HG02610 (cell line): ENCODE measurements around the gene C6orf141.

Source experiments
- ATAC-seq: cut with Tn5 transposase; IDR thresholded peaks from one replicate; pipeline ENCODE4 v1.9.1; 2021; ENCODE audit warnings: mild to moderate bottlenecking, moderate library complexity; ENCODE audit not compliant: unreplicated experiment

Gene C6orf141

DNA sequence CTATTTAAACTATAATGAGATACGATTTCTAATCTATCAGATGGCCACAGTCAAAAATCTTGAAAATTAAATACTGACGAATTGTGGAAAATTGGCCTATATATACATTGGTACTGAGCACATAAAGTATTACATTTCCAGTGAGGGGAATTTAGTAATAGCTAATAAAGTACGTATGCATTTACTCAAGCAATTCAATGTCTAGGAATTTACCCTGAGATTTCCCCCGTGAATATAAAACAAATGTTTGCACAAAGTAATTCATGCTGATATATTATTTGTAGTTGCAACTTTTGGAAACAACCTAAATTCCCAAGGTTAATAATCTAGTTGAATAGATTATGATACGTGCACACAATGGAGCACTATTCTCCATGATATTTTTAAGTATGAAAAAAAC is 14.7 kb upstream of the C6orf141 start:
- ATAC-seq: no peak

DNA sequence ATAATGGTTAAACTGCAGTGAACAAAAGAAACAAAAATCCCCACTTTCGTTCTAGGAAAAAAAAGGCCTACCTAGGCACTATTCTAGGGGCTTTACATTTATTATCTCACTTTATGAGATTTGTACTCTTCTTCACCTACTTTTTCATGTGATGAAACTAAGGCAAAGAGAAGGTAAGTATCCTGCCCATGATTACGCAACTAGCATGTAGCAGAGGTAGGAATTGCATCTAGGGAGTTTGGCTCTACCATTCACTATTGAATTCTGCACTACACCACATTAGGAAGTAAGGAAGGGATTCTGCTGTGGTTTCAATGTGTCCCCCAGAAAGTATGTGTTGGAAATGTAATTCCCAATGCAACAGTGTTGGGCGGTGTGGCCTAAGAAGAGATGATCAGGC is 11.4 kb upstream of the C6orf141 start:
- ATAC-seq: no peak

DNA sequence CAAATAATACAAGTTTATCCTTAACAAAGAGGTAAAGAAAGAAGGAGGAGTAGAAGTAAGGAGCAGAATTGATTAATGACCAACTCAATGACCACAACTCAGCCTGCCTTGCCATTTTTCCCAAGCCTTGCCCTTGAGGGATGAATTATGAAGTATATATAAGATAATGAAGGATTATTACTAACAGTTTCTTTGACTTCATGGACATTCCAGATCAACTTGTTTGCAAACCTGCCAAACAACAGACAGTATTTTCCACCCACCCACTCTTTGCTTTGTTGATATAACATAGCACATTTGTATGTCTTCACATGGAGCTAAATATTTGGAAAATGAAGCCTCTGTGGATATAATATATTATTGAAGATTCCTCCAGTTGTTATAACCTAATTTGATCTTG is 9.9 kb upstream of the C6orf141 start:
- no peak for ATAC-seq

DNA sequence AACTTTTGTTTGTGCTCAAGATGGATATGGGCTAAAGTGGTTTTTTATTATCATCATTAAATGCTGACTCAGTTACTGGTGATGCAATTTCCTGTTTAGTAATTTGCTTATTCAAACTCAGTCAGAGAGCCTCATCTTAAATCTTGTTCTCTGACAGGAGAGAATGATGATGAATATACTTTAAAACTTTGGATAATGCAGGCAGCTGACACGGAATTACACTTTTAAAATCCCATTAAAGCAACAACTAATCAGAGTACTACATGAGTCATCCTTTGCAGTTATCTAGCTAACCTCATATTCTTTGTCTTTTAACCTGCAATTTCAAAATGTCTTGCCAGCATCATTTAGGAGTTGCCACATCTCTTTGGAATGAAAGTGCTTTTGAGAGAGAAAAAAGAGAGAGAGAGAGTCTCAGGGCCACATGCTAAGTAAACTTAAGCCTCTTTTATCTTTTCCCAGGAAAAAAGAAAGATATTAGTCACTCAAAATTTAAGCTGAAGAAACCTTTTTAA is 9.2 kb upstream of the C6orf141 start:
- ATAC-seq: no peak

DNA sequence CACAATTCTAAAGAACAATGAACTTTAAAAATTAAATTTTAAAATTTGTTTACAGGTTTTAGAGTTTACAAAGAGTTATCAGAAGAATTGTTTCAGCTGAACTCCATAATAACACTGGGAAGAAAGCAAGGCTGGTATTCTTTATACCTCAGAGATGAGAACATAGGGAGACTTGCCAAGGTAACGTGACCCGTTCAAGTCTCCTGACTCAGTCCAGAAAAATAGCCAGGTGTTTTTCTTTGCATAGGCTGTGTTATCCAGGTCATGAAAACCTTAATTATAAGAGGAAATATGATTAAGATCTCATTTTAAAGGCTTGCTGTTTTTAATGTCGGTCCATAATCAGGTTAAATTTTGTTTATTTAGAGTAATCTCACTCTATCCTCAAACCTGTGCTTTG is 8.5 kb upstream of the C6orf141 start:
- ATAC-seq: no peak

DNA sequence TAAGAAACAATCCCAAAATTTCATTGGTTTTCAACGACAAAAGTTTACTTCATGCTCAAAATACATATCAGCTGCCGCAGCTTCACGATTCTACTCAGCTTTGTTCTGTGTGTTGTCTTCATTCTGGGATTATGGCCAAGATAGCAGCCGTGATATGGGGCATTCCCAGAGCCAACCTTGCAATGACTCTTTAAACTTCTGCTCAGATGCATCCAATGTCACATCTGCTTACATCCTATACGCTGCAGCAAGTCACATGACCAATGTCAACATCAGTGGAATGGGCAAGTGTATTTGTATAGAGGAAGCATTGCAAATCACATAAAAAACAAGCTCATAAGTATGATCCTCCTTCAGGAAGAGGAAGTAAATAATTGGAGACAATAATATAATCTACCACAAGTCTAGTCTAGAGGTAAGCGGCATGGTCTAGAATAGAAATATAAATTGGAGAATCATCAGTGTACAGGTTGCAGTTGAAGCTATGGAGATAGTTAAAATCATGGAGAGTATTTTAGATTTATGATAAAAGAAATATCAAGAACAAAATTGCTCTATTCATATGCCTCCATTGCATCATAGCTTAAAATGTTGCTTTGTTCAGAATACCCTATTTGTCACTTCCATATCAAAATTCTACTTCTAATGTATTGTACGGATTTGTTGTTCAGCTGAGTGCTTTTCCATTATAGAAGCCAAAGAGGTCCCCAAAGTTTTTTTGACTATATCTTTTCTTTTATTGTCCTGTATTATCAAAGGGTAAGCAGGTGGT is 7.2 kb upstream of the C6orf141 start:
- no peak for ATAC-seq

DNA sequence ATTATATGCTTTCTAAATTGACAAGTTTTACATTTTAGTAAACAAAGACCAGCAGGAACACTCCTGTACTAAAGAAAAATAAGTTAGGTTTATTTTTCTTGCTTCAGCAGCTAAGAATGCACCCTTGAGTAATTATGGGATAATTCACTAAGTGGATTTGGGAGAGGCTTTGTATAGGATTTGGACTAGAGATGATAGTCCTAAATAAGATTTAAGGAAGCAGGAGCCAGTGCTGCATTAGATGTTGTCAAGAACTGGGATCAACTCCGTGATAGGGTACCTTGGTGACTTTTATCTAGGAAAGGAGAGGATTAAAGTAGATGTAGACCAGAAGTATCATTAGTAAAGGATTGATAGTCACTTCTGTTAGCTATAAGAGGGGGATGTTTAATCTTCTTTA is 4.1 kb upstream of the C6orf141 start:
- no peak for ATAC-seq

DNA sequence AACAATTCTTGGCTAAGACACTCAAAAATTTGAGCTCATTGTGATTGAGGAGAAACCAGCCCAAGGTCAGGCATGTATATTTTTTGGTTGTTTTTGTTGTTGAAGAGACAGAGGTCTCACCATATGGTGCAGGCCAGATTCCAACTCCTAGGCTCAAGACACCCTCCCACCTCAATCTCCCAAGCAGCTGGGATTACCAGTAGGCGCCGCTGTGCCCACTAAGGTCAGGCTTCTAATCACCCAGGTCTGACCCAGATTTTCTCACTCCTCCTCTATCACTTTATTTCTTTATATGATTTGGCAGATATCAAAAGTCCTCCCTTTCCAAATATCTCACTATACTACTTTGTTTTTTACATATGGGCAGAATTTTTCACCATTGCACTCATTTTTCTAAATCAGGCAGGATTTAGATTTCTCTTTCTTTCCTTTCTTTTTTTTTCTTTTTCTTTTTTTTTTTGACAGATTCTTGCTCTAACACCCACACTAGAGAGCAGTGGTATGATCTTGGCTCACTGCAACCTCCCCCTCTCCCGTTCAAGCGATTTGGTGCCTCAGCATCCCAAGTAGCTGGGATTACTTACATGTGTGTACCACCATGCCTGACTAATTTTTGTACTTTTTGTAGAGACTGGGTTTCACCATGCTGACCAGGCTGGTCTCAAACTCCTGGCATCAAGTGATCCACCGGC is 1.7 kb upstream of the C6orf141 start:
- ATAC-seq: no peak

DNA sequence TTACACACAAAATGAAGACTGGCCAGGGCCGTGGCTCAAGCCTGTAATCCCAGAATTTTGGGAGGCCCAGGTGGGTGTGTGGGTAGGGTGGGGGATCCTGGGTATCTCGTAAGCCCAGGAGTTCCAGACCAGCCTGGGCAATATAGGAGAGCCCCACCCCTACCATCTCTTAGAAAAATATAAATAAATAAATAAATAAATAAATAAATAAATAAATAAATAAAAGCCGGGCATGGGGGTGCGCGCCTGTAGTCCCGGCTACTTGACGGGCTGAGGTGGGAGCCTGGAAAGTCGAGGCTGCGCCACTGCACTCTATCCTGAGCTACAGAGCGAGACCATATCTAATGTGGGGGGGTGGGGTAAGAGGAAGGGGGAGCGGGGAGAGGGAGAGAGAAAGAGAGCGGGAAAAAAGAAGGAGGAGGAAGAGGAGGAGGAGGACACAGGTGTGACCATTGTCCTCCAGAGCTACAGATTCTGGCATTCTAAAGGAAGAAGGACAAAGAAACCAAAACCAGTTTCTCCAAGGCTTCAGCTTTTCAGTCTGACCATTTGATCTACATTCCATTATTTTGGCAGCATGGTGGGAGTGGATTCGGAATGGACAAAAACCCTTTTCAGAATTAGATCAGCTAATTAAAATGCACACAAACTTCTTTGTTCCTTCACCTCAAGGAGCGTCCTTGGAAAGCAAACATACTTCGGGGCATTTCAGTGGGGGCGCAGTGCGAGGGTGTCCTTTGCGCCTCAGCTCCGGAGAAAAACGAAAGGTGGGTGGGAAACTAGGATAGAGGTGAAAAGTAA is 577 bp upstream of the C6orf141 start:
- ATAC-seq: no peak

DNA sequence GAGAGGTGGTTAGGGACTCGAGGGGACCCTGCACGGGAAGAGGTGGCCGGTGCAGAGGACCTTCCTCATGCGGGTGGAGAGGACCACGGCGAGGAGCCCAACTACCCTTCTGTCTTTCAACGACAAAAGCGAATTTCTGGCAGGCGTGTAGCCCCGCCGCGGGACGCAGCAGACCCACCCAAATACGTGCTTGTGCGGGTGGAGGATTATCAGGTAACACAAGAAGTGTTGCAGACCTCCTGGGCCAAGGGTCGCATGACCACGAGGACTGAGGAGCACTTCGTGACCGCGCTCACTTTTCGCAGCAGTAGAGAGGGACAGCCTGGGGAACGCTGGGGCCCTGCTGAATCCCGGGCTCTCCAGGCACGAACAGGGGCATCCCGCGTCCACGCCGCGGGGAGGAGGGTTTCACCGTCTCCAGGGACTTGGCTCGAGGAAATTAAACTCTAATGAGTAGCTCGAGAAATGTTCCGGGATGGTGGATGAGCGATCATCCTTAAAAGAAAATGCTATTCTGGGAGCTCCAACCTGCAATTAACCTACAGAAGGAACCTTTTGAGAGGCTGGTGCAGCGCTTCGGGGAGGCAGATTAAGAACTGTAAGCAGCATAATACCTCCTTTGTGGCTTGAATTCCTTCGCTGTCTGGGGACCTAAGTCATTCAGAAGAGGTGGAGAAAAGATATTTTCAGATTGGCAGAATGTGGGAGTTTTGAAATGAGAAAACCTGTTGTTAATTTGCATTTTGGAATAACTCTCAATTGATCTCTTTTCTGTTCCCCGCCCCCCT is 804 bp downstream of the C6orf141 start:
- peak; percentile 37 for ATAC-seq

DNA sequence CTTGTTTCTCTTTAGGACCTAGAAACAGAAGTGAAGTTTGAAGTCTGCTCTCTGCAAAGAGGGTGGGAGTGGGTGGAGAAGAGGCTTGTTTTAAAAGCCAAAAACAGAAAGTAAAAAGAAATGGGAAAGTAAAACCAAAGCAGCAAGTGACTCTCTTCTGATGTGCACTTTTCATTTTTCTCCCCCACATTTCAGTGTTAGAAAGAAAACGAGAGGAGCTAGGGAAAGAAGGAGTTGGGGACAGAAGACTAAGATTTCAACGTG is 1.3 kb downstream of the C6orf141 start:
- ATAC-seq: peak; percentile 62

DNA sequence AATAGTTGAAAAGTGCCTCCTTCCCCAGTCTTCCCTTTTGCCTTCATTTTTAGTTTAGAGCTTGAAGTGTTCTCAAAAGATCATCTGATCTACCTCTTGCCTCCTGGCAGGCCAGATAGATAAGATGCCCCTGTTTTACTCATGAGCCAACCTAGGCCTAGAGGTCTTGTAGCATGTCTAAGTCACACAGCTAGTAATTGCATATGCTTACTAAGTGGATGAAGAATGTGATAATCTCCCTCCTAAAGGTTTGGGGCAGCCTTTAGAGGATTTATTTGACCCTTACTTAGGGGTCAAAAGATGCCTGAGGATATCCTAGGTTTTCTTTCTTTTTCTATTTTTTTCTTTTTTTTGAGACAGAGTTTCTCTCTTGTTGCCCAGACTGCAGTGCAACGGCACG is 2.1 kb downstream of the C6orf141 start:
- ATAC-seq: no peak

DNA sequence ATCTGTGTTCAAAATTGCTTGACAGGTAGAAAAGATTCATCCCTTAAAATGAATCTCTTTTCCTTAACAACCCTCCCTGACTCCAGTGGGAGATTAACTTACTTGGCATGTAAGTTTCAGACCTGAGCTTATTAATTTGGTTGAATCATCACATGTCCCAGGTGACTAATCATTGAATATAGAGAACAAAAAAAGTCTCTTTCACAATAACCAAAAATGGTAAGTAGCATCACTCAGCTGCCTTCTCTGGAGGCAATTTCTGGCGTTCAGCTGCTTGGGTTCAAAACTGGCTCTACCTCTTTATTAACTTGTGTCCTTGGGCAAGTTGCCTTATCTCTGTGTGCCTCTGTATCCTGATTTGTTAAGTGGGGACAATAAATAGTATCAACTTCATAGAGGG is 2.9 kb downstream of the C6orf141 start:
- no peak for ATAC-seq

DNA sequence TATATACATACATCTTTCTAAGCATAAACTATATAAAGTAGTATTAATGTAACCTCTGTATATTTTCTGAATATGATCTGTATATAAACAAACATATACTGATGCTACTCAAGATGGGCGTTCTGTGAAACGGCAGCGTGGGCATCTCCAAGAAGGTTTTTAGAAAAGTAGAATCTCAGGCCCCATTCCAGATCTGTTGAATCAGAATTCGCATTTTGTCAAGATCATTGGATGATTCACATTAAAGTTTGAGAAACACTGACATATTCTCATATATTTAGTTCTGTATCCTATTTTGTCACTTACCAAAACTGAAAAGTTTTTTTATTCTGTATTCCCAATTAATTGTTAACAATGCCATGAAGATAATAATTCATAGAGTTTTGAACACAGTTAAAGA is 5.5 kb downstream of the C6orf141 start:
- no peak for ATAC-seq

DNA sequence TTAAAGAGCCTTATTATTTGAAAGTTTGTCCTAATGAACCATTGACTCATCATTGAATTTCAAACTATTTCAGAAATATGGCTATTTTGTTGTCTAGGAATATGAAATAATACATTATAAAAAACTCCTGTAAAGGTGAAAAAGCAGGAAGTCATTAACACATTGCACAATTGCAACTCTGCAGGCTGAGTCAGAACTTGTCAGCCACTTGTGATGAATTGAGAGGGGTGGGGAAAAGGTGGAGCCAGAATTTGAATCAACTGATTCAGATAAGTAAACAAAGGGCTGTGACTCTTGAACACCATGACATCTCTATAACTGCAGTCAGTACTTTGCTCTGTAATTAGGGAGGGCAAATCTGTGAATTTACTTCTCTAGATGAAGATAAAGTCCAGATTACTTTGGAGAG is 6.0 kb downstream of the C6orf141 start:
- ATAC-seq: peak; percentile 31

DNA sequence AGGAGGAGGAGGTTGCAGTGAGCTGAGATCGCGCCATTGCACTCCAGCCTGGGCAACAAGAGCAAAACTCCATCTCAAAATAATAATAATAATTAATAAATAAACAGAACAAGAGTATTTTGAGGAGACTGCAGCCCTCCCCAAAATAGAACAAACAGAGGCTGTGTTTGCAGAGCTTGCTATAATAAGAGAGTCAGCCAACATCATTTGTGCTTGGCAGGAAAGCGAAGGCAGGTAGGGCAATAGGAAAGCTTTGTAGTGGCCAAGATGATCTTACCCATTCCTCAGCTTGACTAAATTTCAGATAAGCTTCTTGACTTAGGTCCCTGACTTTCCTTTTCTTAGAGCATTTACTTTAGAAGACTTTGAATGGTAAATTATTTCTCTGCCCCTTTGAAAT is 6.7 kb downstream of the C6orf141 start:
- no peak for ATAC-seq

DNA sequence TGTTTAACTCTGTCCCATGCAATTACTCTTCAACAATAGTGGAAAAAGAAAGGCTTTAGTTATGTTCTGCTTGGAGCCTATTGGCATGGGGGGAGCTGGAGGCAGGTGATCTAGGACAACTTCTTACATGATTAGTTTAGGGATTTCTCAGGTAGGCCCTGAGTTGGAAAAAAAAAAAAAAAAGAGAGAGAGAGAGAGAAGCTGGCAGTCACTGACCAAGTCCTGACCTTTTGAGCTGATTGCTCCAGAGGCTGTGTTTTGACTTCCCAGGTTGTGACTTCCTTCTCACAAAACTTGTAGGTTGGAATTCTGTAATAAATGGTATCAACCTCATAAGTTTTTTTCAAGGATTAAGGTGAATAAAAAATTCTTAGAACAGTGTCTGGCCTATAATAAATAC is 7.8 kb downstream of the C6orf141 start:
- ATAC-seq: no peak

DNA sequence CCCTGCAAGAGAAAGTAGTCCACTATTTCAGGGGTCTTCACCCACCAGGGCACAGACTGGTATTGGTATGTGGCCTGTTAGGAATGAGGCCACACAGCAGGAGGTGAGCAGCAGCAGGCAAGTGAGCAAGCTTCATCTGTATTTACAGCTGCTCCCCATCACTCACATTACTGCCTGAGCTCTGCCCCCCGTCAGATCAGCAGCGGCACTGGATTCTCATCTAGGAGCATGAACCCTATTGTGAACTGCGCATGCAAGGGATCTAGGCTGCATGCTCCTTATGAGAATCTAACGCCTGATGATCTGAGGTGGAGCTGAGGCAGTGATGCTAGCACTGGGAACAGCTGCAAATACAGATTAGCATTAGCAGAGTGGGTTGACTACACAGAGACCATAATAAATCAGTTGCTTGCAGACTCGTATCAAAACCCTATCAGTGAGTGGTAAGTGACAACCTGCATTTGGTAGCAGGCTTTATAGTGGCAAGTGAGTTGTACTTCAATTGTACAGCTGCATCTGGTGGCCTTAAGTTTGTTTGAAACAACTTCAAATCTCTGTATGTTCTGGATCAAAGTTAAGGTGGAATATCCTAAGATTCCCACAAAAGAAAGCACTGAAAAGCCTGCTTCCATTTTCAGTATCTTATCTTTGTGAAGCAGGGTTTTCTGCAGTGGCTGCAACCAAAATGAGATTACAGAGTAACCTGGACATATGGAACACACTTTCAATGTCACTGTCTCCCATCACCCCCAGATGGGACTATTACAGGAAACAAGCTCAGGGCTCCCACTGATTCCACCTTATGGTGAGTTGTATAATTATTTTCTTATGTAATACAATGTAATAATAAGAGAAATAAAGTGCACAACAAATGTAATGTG is 12.8 kb downstream of the C6orf141 start:
- no peak for ATAC-seq

DNA sequence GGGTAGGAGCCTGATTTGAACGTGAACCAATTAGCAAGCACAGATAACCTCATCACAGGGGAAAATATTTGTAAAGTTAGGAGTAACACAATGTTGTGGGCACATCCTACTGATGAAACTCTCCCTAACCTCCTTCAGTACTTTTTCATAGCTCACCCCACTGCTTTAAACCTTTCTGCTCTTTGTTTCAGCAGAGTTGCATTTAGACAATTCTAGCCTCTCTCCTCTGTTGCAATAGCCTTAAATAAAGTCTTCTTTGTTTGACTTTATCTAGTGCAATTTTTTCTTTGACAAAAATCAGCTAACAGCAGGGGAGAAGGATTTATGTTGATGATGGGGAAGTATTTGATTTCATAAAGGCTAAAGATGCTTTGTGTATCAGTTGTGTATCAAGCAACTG is 14.1 kb downstream of the C6orf141 start:
- ATAC-seq: no peak

DNA sequence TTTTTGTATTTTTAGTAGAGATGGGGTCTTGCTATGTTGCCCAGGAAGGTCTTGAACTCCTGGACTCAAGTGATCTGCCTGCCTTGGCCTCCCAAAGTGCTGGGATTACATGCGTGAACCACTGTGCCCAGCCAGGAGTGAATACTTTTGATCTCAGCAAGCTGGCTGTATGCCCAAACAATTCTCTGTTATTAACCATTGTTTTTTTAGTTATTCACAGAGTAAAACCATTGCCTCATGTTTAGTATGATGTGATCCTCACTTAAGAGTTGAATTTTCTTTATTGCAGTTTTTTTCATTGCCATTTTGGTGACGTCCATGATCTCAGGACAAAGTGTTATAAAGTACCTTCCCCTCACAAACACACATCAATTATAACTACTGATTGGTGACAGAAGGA is 14.8 kb downstream of the C6orf141 start:
- no peak for ATAC-seq
